ENCODE data around the gene SAMD1. TPM values are rescaled to one million over a fixed set of nuclear protein-coding genes. Genes with fewer than 3 reads are reported as not detected.

The SAMD1 gene
- total RNA-seq, 1 experiment from 2014 or later, result 108 TPM

- Histone ChIP-seq H3T11ph (ENCODE audit: low read length) (no peak overlapping the region), H2BK5ac (ENCODE audit: insufficient read length, low read length) (no peak overlapping the region), H3K27me3 (ENCODE audit: insufficient read depth, low read length) (no peaks in the 10 kb centered on the region; the same call in 1 of the 2 replicates), H2BK12ac (ENCODE audit: insufficient read length, low read depth, low read length) (no peak overlapping the region), H3K79me2 (ENCODE audit: insufficient read depth, low read length) (peaks cover 2% of the 10 kb centered on the region; the same call in 1 of the 2 replicates), H3K18ac (ENCODE audit: insufficient read length, low read depth, low read length) (no peak overlapping the region), H3K4me1 (ENCODE audit: insufficient read depth, low read length) (peaks cover 9% of the 10 kb centered on the region; the same call in 1 of the 2 replicates), H3K4me2 (ENCODE audit: insufficient read depth, insufficient read length, low read length) (no peak overlapping the region), H4K5ac (ENCODE audit: insufficient read length, low read depth, low read length) (no peak overlapping the region), H3K27ac (ENCODE audit: insufficient read length, low read depth, low read length) (no peak overlapping the region), H3K23ac (ENCODE audit: insufficient read length, low read depth, low read length) (no peak overlapping the region), H2BK15ac (ENCODE audit: low read depth, low read length) (no peak overlapping the region), H3K9ac (ENCODE audit: extremely low read depth, insufficient read length, low read length) (no peak overlapping the region), H4K20me1 (ENCODE audit: control insufficient read depth, insufficient read depth, insufficient read length) (no peaks in the 10 kb centered on the region), H2BK20ac (ENCODE audit: low read depth, low read length, poor library complexity, severe bottlenecking) (no peak overlapping the region), H3K79me1 (ENCODE audit: insufficient read depth, low read depth, low read length, poor library complexity, severe bottlenecking) (no peaks in the 10 kb centered on the region), H3K4ac (ENCODE audit: low read depth, low read length) (no peak overlapping the region), H2AK5ac (ENCODE audit: insufficient read length, low read length) (no peak overlapping the region), H3K9me3 (ENCODE audit: control insufficient read depth, low read depth, low read length) (no peaks in the 10 kb centered on the region), H3K14ac (ENCODE audit: insufficient read depth, low read length) (no peak overlapping the region), H2BK120ac (ENCODE audit: low read depth, low read length, poor library complexity, severe bottlenecking) (no peak overlapping the region), H4K91ac (ENCODE audit: insufficient read length, low read depth, low read length) (no peak overlapping the region), H3K23me2 (ENCODE audit: insufficient read length, low read depth, low read length, poor library complexity, severe bottlenecking) (peaks cover 16% of the 10 kb centered on the region), H3K56ac (ENCODE audit: insufficient read length, low read depth, low read length) (no peak overlapping the region), H4K8ac (replicated peaks; ENCODE audit: insufficient read length, low read depth, low read length) (no peak overlapping the region), H2AFZ (ENCODE audit: low read length) (no peak overlapping the region)
- H3K27me3 Mint-ChIP-seq (ENCODE audit: low read depth), result peaks cover 2% of the 10 kb centered on the region; the same call in 1 of the 2 replicates
- no peak overlapping the region for H3K27ac Mint-ChIP-seq
- peaks cover 40 to 44% of the 10 kb centered on the region in 2 experiments for H3K4me1 Mint-ChIP-seq
- TF ChIP-seq CTCF (conservative IDR thresholded peaks at IDR 0.05), result no peak
- no peak for DNase-seq
- WGBS (ENCODE audit: extremely low coverage, insufficient read length, low lambda C conversion rate), result no CpG with 5 or more reads among the region's 7 CpGs
- no peak overlapping the region for H3K4me3 Mint-ChIP-seq
- no peaks in the 10 kb centered on the region; a peak in 2 of 7 replicates for H3K36me3 Mint-ChIP-seq (ENCODE audit: insufficient read depth in 1 of 3, low read depth in 3 of 3)
- H3K9me3 Mint-ChIP-seq, result no peaks in the 10 kb centered on the region
These were observed 23.9 kb upstream of the SAMD1 start for GRCh38 chr19:14114439-14114838.
